ENCODE data around the gene FAM3C.

The FAM3C gene

DNA sequence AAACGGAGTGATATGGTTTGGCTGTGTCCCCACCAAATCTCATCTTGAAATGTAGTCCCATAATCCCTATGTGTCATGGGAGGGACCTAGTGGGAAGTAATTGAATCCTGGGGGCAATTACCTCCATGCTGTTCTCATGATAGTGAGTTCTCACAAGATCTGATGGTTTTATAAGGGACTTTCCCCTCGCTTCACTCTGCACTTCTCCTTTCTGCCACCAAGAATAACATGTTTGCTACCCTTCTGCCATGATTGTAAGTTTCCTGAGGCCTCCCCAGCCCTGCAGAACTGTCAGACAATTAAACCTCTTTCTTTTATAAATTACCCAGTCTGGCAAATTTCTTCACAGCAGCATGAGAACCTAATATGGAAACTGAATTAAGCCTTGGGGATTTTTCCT is 19.1 kb downstream of the FAM3C start:
- no peak overlapping the region for H3K4me2 ChIP-seq (ENCODE audit: insufficient read depth, low read length)
- ATAC-seq (ENCODE audit: insufficient read depth, low read depth) (no peak), DNase-seq (no peak)
- no peaks in the 10 kb centered on the region for H3K27me3 ChIP-seq (ENCODE audit: insufficient read depth, low read length, poor library complexity)
- H3K36me3 ChIP-seq (ENCODE audit: insufficient read depth, low read length) = peaks cover 32% of the 10 kb centered on the region
- no peaks in the 10 kb centered on the region; the same call in 1 of the 2 replicates for H3K79me2 ChIP-seq (ENCODE audit: insufficient read depth, low read length)
- no peaks in the 10 kb centered on the region; the same call in 1 of the 2 replicates for H3K4me1 ChIP-seq (ENCODE audit: insufficient read depth, low read length)
- no peak overlapping the region for H3K27ac ChIP-seq (ENCODE audit: low read length)
- no peak overlapping the region for H3K9ac ChIP-seq (ENCODE audit: low read depth, low read length)
- no peaks in the 10 kb centered on the region; the same call in 1 of the 2 replicates for H4K20me1 ChIP-seq (ENCODE audit: insufficient read depth, low read length)
- no peaks in the 10 kb centered on the region for H3K9me3 ChIP-seq (ENCODE audit: insufficient read depth, low read length, severe bottlenecking)
- TF ChIP-seq CTCF (IDR thresholded peaks at IDR 0.05; ENCODE audit: borderline replicate concordance, extremely low read depth, low read length, poor library complexity, severe bottlenecking) (no peak), EZH2 (IDR thresholded peaks at IDR 0.05; ENCODE audit: borderline replicate concordance, low read depth, low read length, severe bottlenecking) (no peak)
- no peak overlapping the region for H3K4me3 ChIP-seq (ENCODE audit: low read depth in 1 of 2, low read length in 2 of 2)
- H2AFZ ChIP-seq (ENCODE audit: low read depth, low read length) = no peak overlapping the region

DNA sequence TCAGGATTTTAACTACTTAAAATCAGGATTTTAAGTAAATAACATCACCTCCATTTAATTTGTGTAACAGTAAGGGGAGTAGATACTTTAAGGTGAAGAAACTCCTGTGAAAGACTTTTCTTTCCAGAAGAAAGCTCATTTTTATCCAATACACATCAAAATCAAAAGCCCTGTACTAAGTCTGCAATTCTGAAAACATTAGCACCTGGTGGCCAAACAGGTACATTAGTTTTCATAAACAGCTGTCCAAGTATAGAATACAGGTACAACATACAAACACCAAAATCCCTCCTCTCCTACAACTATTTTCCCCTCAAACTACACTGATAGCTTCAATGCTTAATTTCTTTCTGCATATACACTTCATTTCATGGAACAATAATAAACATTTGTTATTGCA is 22.9 kb downstream of the FAM3C start:
- ATAC-seq (ENCODE audit: insufficient read depth, low read depth) = no peak

GRCh38 chr7:121372376-121373010 is 23.6 kb downstream of the FAM3C start:
- no peak overlapping the region for H3K4me2 ChIP-seq (ENCODE audit: insufficient read depth, low read length)
- H3K4me3 ChIP-seq (ENCODE audit: low read depth in 1 of 2, low read length in 2 of 2) = no peak overlapping the region

More for the DNA sequence above, 22.9 kb downstream of the FAM3C start:
- DNase-seq = no peak
- Histone ChIP-seq H3K79me2 (ENCODE audit: insufficient read depth, low read length) (no peaks in the 10 kb centered on the region), H2AFZ (ENCODE audit: low read depth, low read length) (no peak overlapping the region), H4K20me1 (ENCODE audit: insufficient read depth, low read length) (no peaks in the 10 kb centered on the region; the same call in 1 of the 2 replicates), H3K9me3 (ENCODE audit: insufficient read depth, low read length, severe bottlenecking) (no peaks in the 10 kb centered on the region), H3K36me3 (ENCODE audit: insufficient read depth, low read length) (peaks cover 41% of the 10 kb centered on the region), H3K4me2 (ENCODE audit: insufficient read depth, low read length) (no peak overlapping the region), H3K4me1 (ENCODE audit: insufficient read depth, low read length) (no peaks in the 10 kb centered on the region; the same call in 1 of the 2 replicates), H3K27ac (ENCODE audit: low read length) (no peak overlapping the region), H3K9ac (ENCODE audit: low read depth, low read length) (no peak overlapping the region), H3K4me3 (ENCODE audit: low read depth in 1 of 2, low read length in 2 of 2) (no peak overlapping the region), H3K27me3 (ENCODE audit: insufficient read depth, low read length, poor library complexity) (no peaks in the 10 kb centered on the region)
- no peak for TF ChIP-seq CTCF (IDR thresholded peaks at IDR 0.05; ENCODE audit: borderline replicate concordance, extremely low read depth, low read length, poor library complexity, severe bottlenecking)
- TF ChIP-seq EZH2 (IDR thresholded peaks at IDR 0.05; ENCODE audit: borderline replicate concordance, low read depth, low read length, severe bottlenecking) = no peak

More at GRCh38 chr7:121372376-121373010, 23.6 kb downstream of the FAM3C start:
- Histone ChIP-seq H4K20me1 (ENCODE audit: insufficient read depth, low read length) (no peaks in the 10 kb centered on the region; the same call in 1 of the 2 replicates), H3K9ac (ENCODE audit: low read depth, low read length) (no peak overlapping the region), H3K9me3 (ENCODE audit: insufficient read depth, low read length, severe bottlenecking) (no peaks in the 10 kb centered on the region), H3K4me1 (ENCODE audit: insufficient read depth, low read length) (no peaks in the 10 kb centered on the region; the same call in 1 of the 2 replicates), H3K36me3 (ENCODE audit: insufficient read depth, low read length) (peaks cover 34% of the 10 kb centered on the region), H3K79me2 (ENCODE audit: insufficient read depth, low read length) (no peaks in the 10 kb centered on the region), H2AFZ (ENCODE audit: low read depth, low read length) (no peak overlapping the region), H3K27me3 (ENCODE audit: insufficient read depth, low read length, poor library complexity) (no peaks in the 10 kb centered on the region), H3K27ac (ENCODE audit: low read length) (no peak overlapping the region; the same call in 1 of the 2 replicates)
- ATAC-seq (ENCODE audit: insufficient read depth, low read depth) (no peak), DNase-seq (no peak)
- TF ChIP-seq CTCF (IDR thresholded peaks at IDR 0.05; ENCODE audit: borderline replicate concordance, extremely low read depth, low read length, poor library complexity, severe bottlenecking) = no peak
- no peak for TF ChIP-seq EZH2 (IDR thresholded peaks at IDR 0.05; ENCODE audit: borderline replicate concordance, low read depth, low read length, severe bottlenecking)

All from DND-41 (cell line).